Sigmoid colon (tissue), 4 donors: ENCODE results near the gene PEX1.
A peak's percentile ranks its signal among the peaks of the same experiment; 100 is the strongest.

Experiments
- CTCF ChIP-seq, 4 experiments: fragments of 450-650 bp in 3 of 4; fragments of 200-600 bp in 1 of 4; IDR thresholded peaks; one replicate each; pipeline ENCODE4 v1.5.1; 2016 to 2019; ENCODE audit warnings: antibody characterized with exemption in 4 of 4, mild to moderate bottlenecking in 3 of 4, moderate library complexity in 2 of 4
- POLR2AphosphoS5 ChIP-seq, 4 donors: sonication (generic); formaldehyde crosslinking; IDR thresholded peaks; one replicate each; pipeline ENCODE4 v1.6.1; 2017; ENCODE audit warnings: antibody characterized with exemption in 4 of 4

- peak in 2 of 4 experiments; percentile 21 to 47 for TF ChIP-seq CTCF (IDR thresholded peaks at IDR 0.05)
- TF ChIP-seq POLR2AphosphoS5 (IDR thresholded peaks at IDR 0.05): no peak
These were observed 67.0 kb downstream of the PEX1 start for GRCh38 chr7:92461027-92462003.
